DMS153 treated with DMSO at 0.1 percent for 48 hours (cell line): ENCODE data around the gene TMC8.
A peak's percentile ranks its signal among the peaks of the same experiment; 100 is the strongest.
"Not testable (repeated sequence)": the region's sequence is repeated elsewhere in the genome, so short reads cannot be mapped to it uniquely, and the experiment has no call there.

ENCODE experiments used
- DNase-seq: peaks from one replicate; lab custom pipeline; 2025; ENCODE audit not compliant: unreplicated experiment; lab: John Stamatoyannopoulos, UW

The TMC8 gene

GRCh38 chr17:78130437-78131101, at the start of gene TMC8:
TMC8 (plus strand) TSS chr17:78130771; CDS start chr17:78131589, 818 bp downstream.
- DNase-seq: no peak

GRCh38 chr17:78081551-78081950, 49.0 kb upstream of the TMC8 start:
- no peak for DNase-seq

GRCh38 chr17:78082355-78082872, 48.2 kb upstream of the TMC8 start:
- DNase-seq: not testable (repeated sequence)

- peak; percentile 10 for DNase-seq
Measured at GRCh38 chr17:78082988-78083387, 47.6 kb upstream of the TMC8 start.

GRCh38 chr17:78086740-78087139, 43.8 kb upstream of the TMC8 start:
- no peak for DNase-seq

- no peak for DNase-seq
Measured at GRCh38 chr17:78088529-78088928, 42.0 kb upstream of the TMC8 start.

GRCh38 chr17:78089576-78090281, 40.8 kb upstream of the TMC8 start:
- no peak for DNase-seq

GRCh38 chr17:78092794-78093324, 37.7 kb upstream of the TMC8 start:
- DNase-seq: no peak

GRCh38 chr17:78095035-78095434, 35.5 kb upstream of the TMC8 start:
- DNase-seq: no peak

- no peak for DNase-seq
Measured at GRCh38 chr17:78096093-78096492, 34.5 kb upstream of the TMC8 start.

- DNase-seq: no peak
Measured at GRCh38 chr17:78101112-78101511, 29.5 kb upstream of the TMC8 start.

GRCh38 chr17:78101542-78101941, 29.0 kb upstream of the TMC8 start:
- no peak for DNase-seq

- DNase-seq: no peak
Measured at GRCh38 chr17:78103311-78103710, 27.3 kb upstream of the TMC8 start.

GRCh38 chr17:78104540-78104941, 26.0 kb upstream of the TMC8 start:
- no peak for DNase-seq

GRCh38 chr17:78105101-78105500, 25.5 kb upstream of the TMC8 start:
- no peak for DNase-seq

- DNase-seq: no peak
Measured at GRCh38 chr17:78105551-78105950, 25.0 kb upstream of the TMC8 start.

GRCh38 chr17:78106211-78106610, 24.4 kb upstream of the TMC8 start:
- no peak for DNase-seq

GRCh38 chr17:78107457-78107856, 23.1 kb upstream of the TMC8 start:
- DNase-seq: no peak

GRCh38 chr17:78107976-78108725, 22.4 kb upstream of the TMC8 start:
- DNase-seq: no peak

GRCh38 chr17:78108726-78109488, 21.7 kb upstream of the TMC8 start:
- DNase-seq: no peak

- no peak for DNase-seq
Measured at GRCh38 chr17:78109489-78109761, 21.1 kb upstream of the TMC8 start.
